ENCODE data around the gene SIRT5.

Gene SIRT5

GRCh38 chr6:13575377-13575775, 975 bp downstream of the SIRT5 start:
- no peak for DNase-seq (ENCODE audit: low read depth in 1 of 2, low spot score in 1 of 2)
- Histone ChIP-seq H3K4me3 (replicated peaks; ENCODE audit: insufficient read depth, low read length) (peak overlapping the region; percentile 84), H3K27ac (replicated peaks) (peak overlapping the region; percentile 97), H3K27me3 (ENCODE audit: insufficient read depth, poor library complexity, severe bottlenecking) (no peaks in the 10 kb centered on the region)
- TF ChIP-seq CTCF (IDR thresholded peaks at IDR 0.05; ENCODE audit: insufficient read depth, low read length), result peak; percentile 65
- no peak for TF ChIP-seq GABPA (IDR thresholded peaks at IDR 0.05; ENCODE audit: low read depth)

- TF ChIP-seq REST (IDR thresholded peaks at IDR 0.05; ENCODE audit: insufficient replicate concordance, low read depth) (no peak), POLR2AphosphoS5 (IDR thresholded peaks at IDR 0.05; ENCODE audit: low read depth) (no peak), GABPA (IDR thresholded peaks at IDR 0.05; ENCODE audit: low read depth) (no peak), CTCF (IDR thresholded peaks at IDR 0.05; ENCODE audit: insufficient read depth, low read length) (no peak), SPI1 (IDR thresholded peaks at IDR 0.05; ENCODE audit: borderline replicate concordance, low read depth) (no peak)
- Histone ChIP-seq H3K27me3 (ENCODE audit: insufficient read depth, poor library complexity, severe bottlenecking) (no peaks in the 10 kb centered on the region), H3K4me3 (replicated peaks; ENCODE audit: insufficient read depth, low read length) (no peak overlapping the region), H3K27ac (replicated peaks) (no peak overlapping the region)
- no peak for DNase-seq (ENCODE audit: low read depth in 1 of 2, low spot score in 1 of 2)
Measured at GRCh38 chr6:13576017-13576416, 1.6 kb downstream of the SIRT5 start.

- no peak for DNase-seq (ENCODE audit: low read depth in 1 of 2, low spot score in 1 of 2)
- TF ChIP-seq POLR2AphosphoS5 (IDR thresholded peaks at IDR 0.05; ENCODE audit: low read depth), result no peak
- no peak for TF ChIP-seq GABPA (IDR thresholded peaks at IDR 0.05; ENCODE audit: low read depth)
- no peak for TF ChIP-seq REST (IDR thresholded peaks at IDR 0.05; ENCODE audit: insufficient replicate concordance, low read depth)
- TF ChIP-seq SPI1 (IDR thresholded peaks at IDR 0.05; ENCODE audit: borderline replicate concordance, low read depth), result no peak
- no peak for TF ChIP-seq CTCF (IDR thresholded peaks at IDR 0.05; ENCODE audit: insufficient read depth, low read length)
- no peaks in the 10 kb centered on the region for H3K27me3 ChIP-seq (ENCODE audit: insufficient read depth, poor library complexity, severe bottlenecking)
- no peak overlapping the region for H3K4me3 ChIP-seq (replicated peaks; ENCODE audit: insufficient read depth, low read length)
- no peak overlapping the region for H3K27ac ChIP-seq (replicated peaks)
Measured at GRCh38 chr6:13577926-13578325, 3.5 kb downstream of the SIRT5 start.

- DNase-seq (ENCODE audit: low read depth in 1 of 2, low spot score in 1 of 2), result peak in 1 of 2 experiments; percentile 85
- H3K4me3 ChIP-seq (replicated peaks; ENCODE audit: insufficient read depth, low read length), result no peak overlapping the region
- no peaks in the 10 kb centered on the region for H3K27me3 ChIP-seq (ENCODE audit: insufficient read depth, poor library complexity, severe bottlenecking)
- H3K27ac ChIP-seq (replicated peaks), result peak overlapping the region; percentile 34; the same call in 1 of the 2 replicates
- TF ChIP-seq SPI1 (IDR thresholded peaks at IDR 0.05; ENCODE audit: borderline replicate concordance, low read depth) (peak; percentile 74; the same call in 1 of the 2 replicates), CTCF (IDR thresholded peaks at IDR 0.05; ENCODE audit: insufficient read depth, low read length) (no peak)
Measured at GRCh38 chr6:13579911-13580310, 5.5 kb downstream of the SIRT5 start.

Measured in HL-60 (cell line).